Measurements from ENCODE around the gene HNRNPL. TPM values are rescaled to one million over a fixed set of nuclear protein-coding genes. Genes with fewer than 3 reads are reported as not detected.
"Not testable (repeated sequence)": the region's sequence is repeated elsewhere in the genome, so short reads cannot be mapped to it uniquely, and the experiment has no call there.

The HNRNPL gene
- polyA plus RNA-seq, 1 donor: 271 TPM

DNA sequence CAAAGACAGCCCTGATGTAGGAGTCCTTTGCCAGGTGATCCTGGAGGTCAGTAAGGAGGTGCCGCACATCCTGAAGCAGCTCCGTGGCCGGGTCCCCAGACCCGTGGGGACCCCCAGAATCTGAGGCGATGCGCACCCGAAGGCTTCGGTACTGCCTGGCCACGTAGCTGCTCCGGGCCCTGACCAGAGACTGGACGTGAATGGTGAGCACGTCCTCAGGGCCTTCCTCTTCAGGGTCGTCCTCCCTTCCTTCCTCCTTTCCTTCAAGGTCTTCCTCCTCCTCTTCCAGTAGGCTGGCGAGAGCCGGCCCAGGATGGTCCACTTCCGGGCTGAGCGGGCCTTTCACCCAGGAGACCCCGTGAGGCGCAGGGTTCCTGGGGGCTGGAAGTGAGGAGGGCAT, 20.8 kb upstream of the HNRNPL start:
- no peak for DNase-seq
- Histone ChIP-seq H3K9me3 (ENCODE audit: control insufficient read depth, low read depth, low read length) (no peaks in the 10 kb centered on the region), H3K27ac (ENCODE audit: low read length) (no peak overlapping the region), H3K36me3 (ENCODE audit: control insufficient read depth, insufficient read depth, low read length) (peaks cover 3% of the 10 kb centered on the region), H3K4me3 (ENCODE audit: low read length) (no peak overlapping the region), H3K27me3 (ENCODE audit: control insufficient read depth, insufficient read depth, low read length) (no peaks in the 10 kb centered on the region), H3K4me1 (ENCODE audit: control insufficient read depth, insufficient read depth, low read length) (peaks cover 12% of the 10 kb centered on the region)
- WGBS (ENCODE audit: insufficient coverage, low lambda C conversion rate): no CpG with 5 or more reads among the region's 19 CpGs

DNA sequence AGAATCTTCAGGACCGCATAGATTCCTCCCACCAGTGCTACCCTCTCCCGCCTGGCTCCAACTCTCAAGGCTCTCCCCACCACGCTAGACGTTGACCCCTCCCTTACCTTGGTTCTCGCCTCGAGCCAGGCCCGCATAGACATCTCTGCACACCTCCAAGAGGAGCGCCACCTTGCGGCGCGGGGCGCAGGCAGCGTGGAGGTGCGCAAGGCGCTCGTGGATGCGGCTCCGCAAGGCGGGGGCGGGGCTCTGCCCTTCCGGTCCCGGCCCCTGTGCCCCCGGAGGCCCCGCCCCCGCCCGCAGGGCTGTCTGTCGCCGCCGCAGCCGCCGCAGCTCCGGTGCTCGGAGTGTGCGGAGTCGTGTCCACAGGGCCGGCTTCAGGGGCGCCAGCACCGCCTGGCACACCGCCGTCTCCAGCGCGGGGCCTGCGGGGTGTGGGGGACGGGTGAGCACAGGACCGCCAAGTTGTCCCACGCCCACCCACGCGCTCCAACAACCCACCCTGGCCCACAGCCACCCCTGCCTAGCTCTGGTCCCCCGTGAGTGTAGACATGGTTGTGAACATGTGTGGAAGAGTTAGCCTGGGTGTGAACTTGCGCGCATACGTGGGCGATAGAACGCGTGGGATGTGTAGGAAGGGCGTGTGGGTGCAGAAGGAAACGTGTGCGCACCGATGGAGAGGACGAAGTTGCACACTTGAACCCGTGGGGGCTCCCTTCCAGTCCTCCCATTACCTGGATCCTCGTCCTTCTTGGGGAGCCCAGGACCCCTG, 20.2 kb upstream of the HNRNPL start:
- WGBS (ENCODE audit: insufficient coverage, low lambda C conversion rate): no CpG with 5 or more reads among the region's 62 CpGs
- Histone ChIP-seq H3K4me1 (ENCODE audit: control insufficient read depth, insufficient read depth, low read length) (peaks cover 12% of the 10 kb centered on the region), H3K4me3 (ENCODE audit: low read length) (peak overlapping the region; percentile 44), H3K27me3 (ENCODE audit: control insufficient read depth, insufficient read depth, low read length) (no peaks in the 10 kb centered on the region), H3K9me3 (ENCODE audit: control insufficient read depth, low read depth, low read length) (no peaks in the 10 kb centered on the region), H3K27ac (ENCODE audit: low read length) (no peak overlapping the region), H3K36me3 (ENCODE audit: control insufficient read depth, insufficient read depth, low read length) (peaks cover 3% of the 10 kb centered on the region)
- DNase-seq: peak; percentile 89 to 93

- Histone ChIP-seq H3K4me3 (ENCODE audit: low read length) (peak overlapping the region; percentile 40), H3K4me1 (ENCODE audit: control insufficient read depth, insufficient read depth, low read length) (peaks cover 12% of the 10 kb centered on the region), H3K27ac (ENCODE audit: low read length) (no peak overlapping the region), H3K36me3 (ENCODE audit: control insufficient read depth, insufficient read depth, low read length) (peaks cover 3% of the 10 kb centered on the region), H3K9me3 (ENCODE audit: control insufficient read depth, low read depth, low read length) (no peaks in the 10 kb centered on the region), H3K27me3 (ENCODE audit: control insufficient read depth, insufficient read depth, low read length) (no peaks in the 10 kb centered on the region)
- WGBS (ENCODE audit: insufficient coverage, low lambda C conversion rate): no CpG with 5 or more reads among the region's 34 CpGs
- no peak for DNase-seq
These were observed 19.5 kb upstream of the HNRNPL start for GRCh38 chr19:38869160-38869835.

DNA sequence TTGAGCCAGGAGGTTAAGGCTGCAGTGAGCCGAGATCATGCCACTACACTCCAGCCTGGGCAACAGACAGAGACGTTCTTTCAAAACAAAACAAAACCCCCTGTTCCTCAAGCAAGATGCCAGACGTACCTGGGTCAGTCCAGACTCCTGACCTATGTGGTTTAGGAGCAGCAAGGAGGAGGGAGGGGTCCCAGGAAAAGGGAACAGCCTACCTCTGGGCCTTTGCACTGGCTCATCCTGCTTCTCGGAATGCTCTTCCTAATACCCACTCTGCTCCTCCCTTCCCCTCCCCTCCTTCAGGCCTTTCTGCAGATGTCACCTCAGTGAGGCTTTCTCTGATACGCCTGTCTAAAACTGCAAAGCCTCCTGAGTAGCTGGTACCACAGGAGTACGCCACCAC, 18.8 kb upstream of the HNRNPL start:
- H3K4me1 ChIP-seq (ENCODE audit: control insufficient read depth, insufficient read depth, low read length): peaks cover 12% of the 10 kb centered on the region
- peaks cover 3% of the 10 kb centered on the region for H3K36me3 ChIP-seq (ENCODE audit: control insufficient read depth, insufficient read depth, low read length)
- H3K27ac ChIP-seq (ENCODE audit: low read length): no peak overlapping the region
- H3K27me3 ChIP-seq (ENCODE audit: control insufficient read depth, insufficient read depth, low read length): no peaks in the 10 kb centered on the region
- WGBS (ENCODE audit: insufficient coverage, low lambda C conversion rate): 100% methylated on average over 1 of the region's 6 CpGs
- no peak overlapping the region for H3K4me3 ChIP-seq (ENCODE audit: low read length)
- no peak for DNase-seq
- H3K9me3 ChIP-seq (ENCODE audit: control insufficient read depth, low read depth, low read length): no peaks in the 10 kb centered on the region

DNA sequence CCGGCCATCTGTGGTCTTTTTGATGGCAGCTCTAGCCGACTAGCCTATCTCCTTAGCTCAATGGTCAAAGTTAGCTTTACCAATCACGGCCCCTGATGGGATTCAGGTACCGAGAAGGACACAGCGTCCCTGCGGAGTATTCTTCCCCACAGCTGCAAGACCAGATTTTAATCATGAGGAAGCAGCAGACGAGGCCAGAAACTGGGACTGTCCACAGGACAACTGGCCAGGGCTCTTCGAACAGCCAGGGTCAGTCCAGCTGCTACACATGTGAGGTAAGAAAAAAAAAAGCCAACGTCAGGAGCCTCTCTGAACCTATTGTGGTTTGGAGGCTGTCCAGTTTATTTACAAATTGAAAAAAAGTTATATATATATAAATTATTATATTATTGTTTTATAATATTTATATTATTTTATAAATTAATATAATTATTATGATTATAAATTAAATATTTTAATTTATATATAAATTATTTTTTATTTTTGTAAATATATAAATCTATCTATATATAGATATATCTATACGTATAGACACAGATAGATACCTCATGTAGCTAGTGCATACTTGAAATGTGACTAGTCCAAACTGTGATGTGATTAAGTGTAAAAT, 17.5 kb upstream of the HNRNPL start:
- Histone ChIP-seq H3K36me3 (ENCODE audit: control insufficient read depth, insufficient read depth, low read length) (peaks cover 3% of the 10 kb centered on the region), H3K27me3 (ENCODE audit: control insufficient read depth, insufficient read depth, low read length) (no peaks in the 10 kb centered on the region), H3K4me3 (ENCODE audit: low read length) (no peak overlapping the region), H3K27ac (ENCODE audit: low read length) (no peak overlapping the region), H3K9me3 (ENCODE audit: control insufficient read depth, low read depth, low read length) (no peaks in the 10 kb centered on the region), H3K4me1 (ENCODE audit: control insufficient read depth, insufficient read depth, low read length) (peaks cover 18% of the 10 kb centered on the region)
- 92% methylated on average over 2 of the region's 10 CpGs for WGBS (ENCODE audit: insufficient coverage, low lambda C conversion rate)
- DNase-seq: no peak

GRCh38 chr19:38862321-38863059, 12.7 kb upstream of the HNRNPL start:
- Histone ChIP-seq H3K9me3 (ENCODE audit: control insufficient read depth, low read depth, low read length) (no peaks in the 10 kb centered on the region), H3K36me3 (ENCODE audit: control insufficient read depth, insufficient read depth, low read length) (no peaks in the 10 kb centered on the region), H3K4me3 (ENCODE audit: low read length) (no peak overlapping the region), H3K4me1 (ENCODE audit: control insufficient read depth, insufficient read depth, low read length) (peaks cover 19% of the 10 kb centered on the region), H3K27ac (ENCODE audit: low read length) (peak overlapping the region; percentile 32), H3K27me3 (ENCODE audit: control insufficient read depth, insufficient read depth, low read length) (no peaks in the 10 kb centered on the region)
- 0% methylated on average over 2 of the region's 10 CpGs for WGBS (ENCODE audit: insufficient coverage, low lambda C conversion rate)
- DNase-seq: peak; percentile 53 to 76

DNA sequence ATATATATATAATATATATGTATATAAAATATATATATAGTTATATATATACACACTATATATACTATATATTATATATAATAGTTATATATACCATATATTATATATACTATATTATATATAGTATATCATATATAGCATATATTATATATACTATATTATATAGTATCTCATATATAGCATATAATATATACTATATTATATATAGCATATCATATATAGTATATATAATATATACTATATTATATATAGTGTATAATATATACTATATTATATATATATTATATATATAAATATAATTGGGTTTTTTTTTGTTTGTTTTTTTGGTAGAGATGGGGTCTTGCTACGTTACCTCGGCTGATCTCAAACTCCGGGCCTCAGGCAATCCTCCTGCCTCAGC, 11.6 kb upstream of the HNRNPL start:
- peaks cover 2% of the 10 kb centered on the region for H3K9me3 ChIP-seq (ENCODE audit: control insufficient read depth, low read depth, low read length)
- H3K4me3 ChIP-seq (ENCODE audit: low read length): no peak overlapping the region
- 100% methylated on average over 3 of the region's 3 CpGs for WGBS (ENCODE audit: insufficient coverage, low lambda C conversion rate)
- peaks cover 26% of the 10 kb centered on the region for H3K4me1 ChIP-seq (ENCODE audit: control insufficient read depth, insufficient read depth, low read length)
- no peak for DNase-seq
- H3K27ac ChIP-seq (ENCODE audit: low read length): no peak overlapping the region
- H3K27me3 ChIP-seq (ENCODE audit: control insufficient read depth, insufficient read depth, low read length): no peaks in the 10 kb centered on the region
- H3K36me3 ChIP-seq (ENCODE audit: control insufficient read depth, insufficient read depth, low read length): no peaks in the 10 kb centered on the region

DNA sequence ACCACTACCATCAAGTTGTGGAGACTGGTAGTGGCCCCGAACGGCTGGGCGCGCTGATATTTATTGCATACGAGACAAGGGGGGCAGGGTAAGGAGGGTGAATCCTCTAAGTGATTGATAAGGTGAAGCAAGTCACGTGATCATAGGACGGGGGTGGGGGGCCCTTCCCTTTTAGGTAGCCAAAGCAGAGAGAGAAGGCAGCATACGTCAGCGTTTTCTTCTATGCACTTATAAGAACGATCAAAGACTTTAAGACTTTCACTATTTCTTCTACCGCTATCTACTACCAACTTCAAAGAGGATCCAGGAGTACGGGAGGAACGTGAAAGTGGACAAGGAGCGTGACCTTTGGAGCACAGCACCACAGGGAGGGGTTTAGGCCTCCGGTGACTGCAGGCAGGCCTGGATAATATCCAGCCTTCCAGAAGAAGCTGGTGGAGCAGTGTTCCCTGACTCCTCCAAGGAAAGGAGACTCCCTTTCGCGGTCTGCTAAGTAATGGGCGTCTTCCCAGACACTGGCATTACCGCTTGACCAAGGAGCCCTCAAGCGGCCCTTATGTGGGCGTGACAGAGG, 9.9 kb upstream of the HNRNPL start:
- H3K4me3 ChIP-seq (ENCODE audit: low read length); H3K9me3 ChIP-seq (ENCODE audit: control insufficient read depth, low read depth, low read length); H3K36me3 ChIP-seq (ENCODE audit: control insufficient read depth, insufficient read depth, low read length); H3K27me3 ChIP-seq (ENCODE audit: control insufficient read depth, insufficient read depth, low read length): not testable (repeated sequence)
- peak; percentile 77 to 86 for DNase-seq
- no CpG with 5 or more reads among the region's 21 CpGs for WGBS (ENCODE audit: insufficient coverage, low lambda C conversion rate)
- H3K27ac ChIP-seq (ENCODE audit: low read length): peak overlapping the region; percentile 16
- H3K4me1 ChIP-seq (ENCODE audit: control insufficient read depth, insufficient read depth, low read length): peaks cover 26% of the 10 kb centered on the region

- Histone ChIP-seq H3K9me3 (ENCODE audit: control insufficient read depth, low read depth, low read length) (peaks cover 10% of the 10 kb centered on the region), H3K36me3 (ENCODE audit: control insufficient read depth, insufficient read depth, low read length) (no peaks in the 10 kb centered on the region), H3K4me1 (ENCODE audit: control insufficient read depth, insufficient read depth, low read length) (peaks cover 24% of the 10 kb centered on the region), H3K4me3 (ENCODE audit: low read length) (no peak overlapping the region), H3K27ac (ENCODE audit: low read length) (peak overlapping the region; percentile 30), H3K27me3 (ENCODE audit: control insufficient read depth, insufficient read depth, low read length) (no peaks in the 10 kb centered on the region)
- DNase-seq: no peak
- WGBS (ENCODE audit: insufficient coverage, low lambda C conversion rate): 94% methylated on average over 3 of the region's 3 CpGs
These were observed 7.0 kb upstream of the HNRNPL start for GRCh38 chr19:38856813-38857212.

DNA sequence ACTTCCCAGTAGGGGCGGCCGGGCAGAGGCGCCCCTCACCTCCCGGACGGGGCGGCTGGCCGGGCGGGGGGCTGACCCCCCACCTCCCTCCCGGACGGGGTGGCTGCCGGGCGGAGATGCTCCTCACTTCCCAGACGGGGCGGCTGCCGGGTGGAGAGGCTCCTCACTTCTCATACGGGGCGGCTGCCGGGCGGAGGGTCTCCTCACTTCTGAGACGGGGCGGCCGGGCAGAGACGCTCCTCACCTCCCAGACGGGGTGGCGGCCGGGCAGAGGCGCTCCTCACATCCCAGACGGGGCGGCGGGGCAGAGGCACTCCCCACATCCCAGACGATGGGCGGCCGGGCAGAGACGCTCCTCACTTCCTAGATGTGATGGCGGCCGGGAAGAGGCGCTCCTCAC, 6.0 kb upstream of the HNRNPL start:
- no CpG with 5 or more reads among the region's 37 CpGs for WGBS (ENCODE audit: insufficient coverage, low lambda C conversion rate)
- H3K4me3 ChIP-seq (ENCODE audit: low read length): not testable (repeated sequence)

More for the DNA sequence above, 6.0 kb upstream of the HNRNPL start:
- not testable (repeated sequence) for DNase-seq; H3K27me3 ChIP-seq (ENCODE audit: control insufficient read depth, insufficient read depth, low read length); H3K27ac ChIP-seq (ENCODE audit: low read length); H3K36me3 ChIP-seq (ENCODE audit: control insufficient read depth, insufficient read depth, low read length); H3K9me3 ChIP-seq (ENCODE audit: control insufficient read depth, low read depth, low read length)
- peaks cover 32% of the 10 kb centered on the region for H3K4me1 ChIP-seq (ENCODE audit: control insufficient read depth, insufficient read depth, low read length)
